NCI-H146 treated with DMSO at 0.1 percent for 48 hours (cell line): ENCODE results near the gene FOXP2.
"Not testable (repeated sequence)": the region's sequence is repeated elsewhere in the genome, so short reads cannot be mapped to it uniquely, and the experiment has no call there.

Experiments
- DNase-seq: peaks from one replicate; lab custom pipeline; 2025; ENCODE audit not compliant: unreplicated experiment; lab: John Stamatoyannopoulos, UW

FOXP2 gene

GRCh38 chr7:114419441-114420272, 5.0 kb downstream of the FOXP2 start:
- DNase-seq: no peak

GRCh38 chr7:114422507-114423501, 8.2 kb downstream of the FOXP2 start:
- no peak for DNase-seq

GRCh38 chr7:114426382-114426781, 11.8 kb downstream of the FOXP2 start:
- DNase-seq: peak; percentile 14

GRCh38 chr7:114426824-114427223, 12.2 kb downstream of the FOXP2 start:
- DNase-seq: peak; percentile 37

GRCh38 chr7:114428211-114428610, 13.6 kb downstream of the FOXP2 start:
- no peak for DNase-seq

- no peak for DNase-seq
Measured at GRCh38 chr7:114431189-114431588, 16.6 kb downstream of the FOXP2 start.

- DNase-seq: no peak
Measured at GRCh38 chr7:114432061-114432460, 17.4 kb downstream of the FOXP2 start.

GRCh38 chr7:114432703-114433102, 18.1 kb downstream of the FOXP2 start:
- DNase-seq: no peak

- DNase-seq: no peak
Measured at GRCh38 chr7:114439581-114439980, 25.0 kb downstream of the FOXP2 start.

GRCh38 chr7:114440927-114441326, 26.3 kb downstream of the FOXP2 start:
- not testable (repeated sequence) for DNase-seq

GRCh38 chr7:114444196-114444595, 29.6 kb downstream of the FOXP2 start:
- DNase-seq: no peak

- no peak for DNase-seq
Measured at GRCh38 chr7:114450431-114450830, 35.8 kb downstream of the FOXP2 start.

- DNase-seq: no peak
Measured at GRCh38 chr7:114459574-114459973, 45.0 kb downstream of the FOXP2 start.

GRCh38 chr7:114460021-114460420, 45.4 kb downstream of the FOXP2 start:
- no peak for DNase-seq

GRCh38 chr7:114466917-114467316, 52.3 kb downstream of the FOXP2 start:
- DNase-seq: peak; percentile 11

GRCh38 chr7:114468844-114469243, 54.2 kb downstream of the FOXP2 start:
- no peak for DNase-seq

- DNase-seq: no peak
Measured at GRCh38 chr7:114472896-114473512, 58.4 kb downstream of the FOXP2 start.

- DNase-seq: no peak
Measured at GRCh38 chr7:114478384-114478783, 63.8 kb downstream of the FOXP2 start.

- DNase-seq: no peak
Measured at GRCh38 chr7:114481999-114482398, 67.4 kb downstream of the FOXP2 start.

- DNase-seq: no peak
Measured at GRCh38 chr7:114484226-114484625, 69.6 kb downstream of the FOXP2 start.

GRCh38 chr7:114487174-114487573, 72.6 kb downstream of the FOXP2 start:
- DNase-seq: no peak
